ENCODE results near the gene MIEF2.

The MIEF2 gene

DNA sequence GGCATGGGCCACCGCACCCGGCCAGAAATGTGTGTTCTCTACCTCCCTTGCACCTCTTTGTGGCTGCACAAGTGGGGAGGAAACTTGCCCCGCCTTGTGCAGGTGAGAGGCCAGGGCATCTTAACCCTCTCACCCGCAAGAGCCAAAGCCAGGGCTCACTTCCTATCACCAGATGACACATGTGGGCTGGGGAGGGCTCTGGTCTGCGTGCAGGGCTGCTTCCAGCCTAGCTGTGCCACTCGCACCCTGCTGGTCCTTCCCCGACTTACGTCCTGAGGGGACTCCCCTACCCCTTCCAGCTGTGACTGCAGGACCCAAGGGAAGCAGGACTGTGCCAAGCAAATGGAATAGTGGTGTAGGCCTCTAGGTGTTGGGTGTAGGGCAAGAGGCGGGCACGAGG lies 6.9 kb downstream of the MIEF2 start:
- no peak overlapping the region for H3K27ac ChIP-seq (replicated peaks)
- DNase-seq (ENCODE audit: low read depth in 1 of 2, low spot score in 1 of 2), result no peak
- no peak overlapping the region for H3K4me3 ChIP-seq (replicated peaks; ENCODE audit: insufficient read depth, low read length)
- no peaks in the 10 kb centered on the region for H3K27me3 ChIP-seq (ENCODE audit: insufficient read depth, poor library complexity, severe bottlenecking)
- TF ChIP-seq SPI1 (IDR thresholded peaks at IDR 0.05; ENCODE audit: borderline replicate concordance, low read depth) (no peak), POLR2AphosphoS5 (IDR thresholded peaks at IDR 0.05; ENCODE audit: low read depth) (no peak), GABPA (IDR thresholded peaks at IDR 0.05; ENCODE audit: low read depth) (no peak)
- TF ChIP-seq, protein P1, sequence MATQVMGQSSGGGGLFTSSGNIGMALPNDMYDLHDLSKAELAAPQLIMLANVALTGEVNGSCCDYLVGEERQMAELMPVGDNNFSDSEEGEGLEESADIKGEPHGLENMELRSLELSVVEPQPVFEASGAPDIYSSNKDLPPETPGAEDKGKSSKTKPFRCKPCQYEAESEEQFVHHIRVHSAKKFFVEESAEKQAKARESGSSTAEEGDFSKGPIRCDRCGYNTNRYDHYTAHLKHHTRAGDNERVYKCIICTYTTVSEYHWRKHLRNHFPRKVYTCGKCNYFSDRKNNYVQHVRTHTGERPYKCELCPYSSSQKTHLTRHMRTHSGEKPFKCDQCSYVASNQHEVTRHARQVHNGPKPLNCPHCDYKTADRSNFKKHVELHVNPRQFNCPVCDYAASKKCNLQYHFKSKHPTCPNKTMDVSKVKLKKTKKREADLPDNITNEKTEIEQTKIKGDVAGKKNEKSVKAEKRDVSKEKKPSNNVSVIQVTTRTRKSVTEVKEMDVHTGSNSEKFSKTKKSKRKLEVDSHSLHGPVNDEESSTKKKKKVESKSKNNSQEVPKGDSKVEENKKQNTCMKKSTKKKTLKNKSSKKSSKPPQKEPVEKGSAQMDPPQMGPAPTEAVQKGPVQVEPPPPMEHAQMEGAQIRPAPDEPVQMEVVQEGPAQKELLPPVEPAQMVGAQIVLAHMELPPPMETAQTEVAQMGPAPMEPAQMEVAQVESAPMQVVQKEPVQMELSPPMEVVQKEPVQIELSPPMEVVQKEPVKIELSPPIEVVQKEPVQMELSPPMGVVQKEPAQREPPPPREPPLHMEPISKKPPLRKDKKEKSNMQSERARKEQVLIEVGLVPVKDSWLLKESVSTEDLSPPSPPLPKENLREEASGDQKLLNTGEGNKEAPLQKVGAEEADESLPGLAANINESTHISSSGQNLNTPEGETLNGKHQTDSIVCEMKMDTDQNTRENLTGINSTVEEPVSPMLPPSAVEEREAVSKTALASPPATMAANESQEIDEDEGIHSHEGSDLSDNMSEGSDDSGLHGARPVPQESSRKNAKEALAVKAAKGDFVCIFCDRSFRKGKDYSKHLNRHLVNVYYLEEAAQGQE (IDR thresholded peaks at IDR 0.05; ENCODE audit: insufficient replicate concordance, low read depth), result no peak
- TF ChIP-seq, protein P2, sequence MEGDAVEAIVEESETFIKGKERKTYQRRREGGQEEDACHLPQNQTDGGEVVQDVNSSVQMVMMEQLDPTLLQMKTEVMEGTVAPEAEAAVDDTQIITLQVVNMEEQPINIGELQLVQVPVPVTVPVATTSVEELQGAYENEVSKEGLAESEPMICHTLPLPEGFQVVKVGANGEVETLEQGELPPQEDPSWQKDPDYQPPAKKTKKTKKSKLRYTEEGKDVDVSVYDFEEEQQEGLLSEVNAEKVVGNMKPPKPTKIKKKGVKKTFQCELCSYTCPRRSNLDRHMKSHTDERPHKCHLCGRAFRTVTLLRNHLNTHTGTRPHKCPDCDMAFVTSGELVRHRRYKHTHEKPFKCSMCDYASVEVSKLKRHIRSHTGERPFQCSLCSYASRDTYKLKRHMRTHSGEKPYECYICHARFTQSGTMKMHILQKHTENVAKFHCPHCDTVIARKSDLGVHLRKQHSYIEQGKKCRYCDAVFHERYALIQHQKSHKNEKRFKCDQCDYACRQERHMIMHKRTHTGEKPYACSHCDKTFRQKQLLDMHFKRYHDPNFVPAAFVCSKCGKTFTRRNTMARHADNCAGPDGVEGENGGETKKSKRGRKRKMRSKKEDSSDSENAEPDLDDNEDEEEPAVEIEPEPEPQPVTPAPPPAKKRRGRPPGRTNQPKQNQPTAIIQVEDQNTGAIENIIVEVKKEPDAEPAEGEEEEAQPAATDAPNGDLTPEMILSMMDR (IDR thresholded peaks at IDR 0.05; ENCODE audit: insufficient read depth, low read length), result no peak

DNA sequence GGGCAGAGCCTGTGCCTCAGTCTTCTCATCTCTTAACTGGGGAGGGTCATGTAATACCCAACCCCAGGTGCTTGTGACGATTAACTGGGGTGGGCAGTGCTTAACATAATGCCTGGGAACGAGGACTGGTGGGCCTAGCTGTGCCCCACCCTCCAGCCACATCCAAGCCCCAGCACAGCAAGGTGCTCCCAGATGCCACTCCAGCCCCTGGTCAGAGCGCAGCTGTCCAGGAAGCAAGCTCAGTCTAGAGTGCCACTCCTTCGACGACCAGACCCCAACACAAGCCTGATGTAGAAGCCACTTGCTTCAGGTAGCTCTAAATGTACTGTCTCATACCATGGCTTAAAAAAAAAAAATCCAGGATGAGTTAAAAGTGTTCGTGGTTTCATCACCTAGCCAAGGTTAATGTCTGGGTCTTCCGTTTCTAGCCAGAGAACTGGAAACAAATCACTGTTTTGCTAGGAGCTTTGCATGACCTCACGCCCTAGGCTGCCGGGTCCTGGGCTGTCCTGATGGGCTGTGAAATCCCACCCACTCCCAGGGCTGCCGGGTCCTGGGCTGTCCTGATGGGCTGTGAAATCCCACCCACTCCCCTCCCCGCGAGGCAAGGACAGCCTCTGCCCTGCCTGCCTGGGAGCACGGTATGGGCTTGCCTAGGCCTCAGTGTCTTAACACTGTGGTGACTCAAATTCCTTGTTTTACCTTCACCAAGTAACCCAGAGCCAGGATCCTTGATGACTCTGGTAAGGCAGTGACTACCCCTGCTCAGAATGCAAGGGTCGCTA lies 7.7 kb downstream of the MIEF2 start:
- TF ChIP-seq SPI1 (IDR thresholded peaks at IDR 0.05; ENCODE audit: borderline replicate concordance, low read depth) (no peak), GABPA (IDR thresholded peaks at IDR 0.05; ENCODE audit: low read depth) (no peak), POLR2AphosphoS5 (IDR thresholded peaks at IDR 0.05; ENCODE audit: low read depth) (no peak)
- TF ChIP-seq, protein P2 (IDR thresholded peaks at IDR 0.05; ENCODE audit: insufficient read depth, low read length), result no peak
- TF ChIP-seq, protein P1 (IDR thresholded peaks at IDR 0.05; ENCODE audit: insufficient replicate concordance, low read depth), result no peak
- H3K27ac ChIP-seq (replicated peaks), result no peak overlapping the region
- no peak overlapping the region for H3K4me3 ChIP-seq (replicated peaks; ENCODE audit: insufficient read depth, low read length)
- H3K27me3 ChIP-seq (ENCODE audit: insufficient read depth, poor library complexity, severe bottlenecking), result no peaks in the 10 kb centered on the region
- DNase-seq (ENCODE audit: low read depth in 1 of 2, low spot score in 1 of 2), result no peak

DNA sequence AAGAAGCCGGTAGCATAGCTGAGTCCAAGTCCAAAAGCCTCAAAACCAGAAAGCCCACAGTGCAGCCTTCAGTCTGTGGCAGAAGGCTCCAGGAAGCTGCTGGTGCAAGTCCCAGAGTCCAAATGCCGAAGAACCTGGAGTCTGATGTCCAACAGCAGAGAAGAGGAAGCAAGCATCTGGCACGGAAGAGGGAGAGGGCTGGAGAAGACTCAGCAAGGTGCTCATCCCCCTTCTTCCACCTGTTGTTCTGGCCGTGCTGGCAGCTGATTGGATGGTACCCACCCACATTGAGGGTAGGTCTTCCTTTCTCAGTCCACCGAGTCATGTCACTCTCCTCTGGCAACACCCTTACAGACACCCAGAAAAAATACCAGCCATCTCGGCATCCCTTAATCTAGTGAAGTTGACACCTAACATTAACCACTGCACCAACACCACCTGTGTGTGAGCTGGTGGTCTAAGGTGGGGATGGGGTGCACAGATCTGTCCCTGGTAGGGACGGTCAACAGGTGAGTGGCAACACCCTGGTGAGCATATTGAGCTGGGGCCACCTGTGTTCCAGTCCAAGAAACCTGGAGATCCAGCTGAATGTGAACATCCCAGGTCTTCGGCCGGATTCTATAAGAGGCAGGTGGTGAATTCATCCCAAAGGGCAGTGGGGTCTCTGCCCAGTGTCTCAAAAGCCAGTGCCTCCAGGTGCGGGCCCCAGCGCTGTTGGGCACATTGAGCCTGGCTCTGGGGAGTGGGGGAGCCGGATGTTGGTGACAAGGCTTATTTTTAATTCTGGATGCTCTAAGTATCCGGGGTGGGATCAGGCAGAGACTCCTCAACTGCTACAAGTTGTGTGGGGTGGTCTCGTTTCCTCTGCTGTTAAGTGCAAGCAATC lies 9.8 kb downstream of the MIEF2 start:
- DNase-seq (ENCODE audit: low read depth in 1 of 2, low spot score in 1 of 2), result no peak
- H3K4me3 ChIP-seq (replicated peaks; ENCODE audit: insufficient read depth, low read length), result no peak overlapping the region
- TF ChIP-seq GABPA (IDR thresholded peaks at IDR 0.05; ENCODE audit: low read depth) (no peak), POLR2AphosphoS5 (IDR thresholded peaks at IDR 0.05; ENCODE audit: low read depth) (no peak), SPI1 (IDR thresholded peaks at IDR 0.05; ENCODE audit: borderline replicate concordance, low read depth) (no peak)
- TF ChIP-seq, protein P2 (IDR thresholded peaks at IDR 0.05; ENCODE audit: insufficient read depth, low read length), result no peak
- TF ChIP-seq, protein P1 (IDR thresholded peaks at IDR 0.05; ENCODE audit: insufficient replicate concordance, low read depth), result no peak
- H3K27ac ChIP-seq (replicated peaks), result no peak overlapping the region
- no peaks in the 10 kb centered on the region for H3K27me3 ChIP-seq (ENCODE audit: insufficient read depth, poor library complexity, severe bottlenecking)

All from HL-60 (cell line).